AG09319 (cell line): Measurements from ENCODE around the gene TUBB4B.

Experiments
- DNase-seq: peaks from one replicate; pipeline ENCODE4 v3.0.0-alpha.2; 2010; ENCODE audit warnings: low read depth; ENCODE audit errors: extremely low read depth
- CTCF ChIP-seq: IDR thresholded peaks from 2 replicates; pipeline ENCODE4 v1.5.1; 2011; ENCODE audit warnings: low read depth, mild to moderate bottlenecking, inconsistent platforms, low read length, moderate library complexity

Gene TUBB4B

DNA sequence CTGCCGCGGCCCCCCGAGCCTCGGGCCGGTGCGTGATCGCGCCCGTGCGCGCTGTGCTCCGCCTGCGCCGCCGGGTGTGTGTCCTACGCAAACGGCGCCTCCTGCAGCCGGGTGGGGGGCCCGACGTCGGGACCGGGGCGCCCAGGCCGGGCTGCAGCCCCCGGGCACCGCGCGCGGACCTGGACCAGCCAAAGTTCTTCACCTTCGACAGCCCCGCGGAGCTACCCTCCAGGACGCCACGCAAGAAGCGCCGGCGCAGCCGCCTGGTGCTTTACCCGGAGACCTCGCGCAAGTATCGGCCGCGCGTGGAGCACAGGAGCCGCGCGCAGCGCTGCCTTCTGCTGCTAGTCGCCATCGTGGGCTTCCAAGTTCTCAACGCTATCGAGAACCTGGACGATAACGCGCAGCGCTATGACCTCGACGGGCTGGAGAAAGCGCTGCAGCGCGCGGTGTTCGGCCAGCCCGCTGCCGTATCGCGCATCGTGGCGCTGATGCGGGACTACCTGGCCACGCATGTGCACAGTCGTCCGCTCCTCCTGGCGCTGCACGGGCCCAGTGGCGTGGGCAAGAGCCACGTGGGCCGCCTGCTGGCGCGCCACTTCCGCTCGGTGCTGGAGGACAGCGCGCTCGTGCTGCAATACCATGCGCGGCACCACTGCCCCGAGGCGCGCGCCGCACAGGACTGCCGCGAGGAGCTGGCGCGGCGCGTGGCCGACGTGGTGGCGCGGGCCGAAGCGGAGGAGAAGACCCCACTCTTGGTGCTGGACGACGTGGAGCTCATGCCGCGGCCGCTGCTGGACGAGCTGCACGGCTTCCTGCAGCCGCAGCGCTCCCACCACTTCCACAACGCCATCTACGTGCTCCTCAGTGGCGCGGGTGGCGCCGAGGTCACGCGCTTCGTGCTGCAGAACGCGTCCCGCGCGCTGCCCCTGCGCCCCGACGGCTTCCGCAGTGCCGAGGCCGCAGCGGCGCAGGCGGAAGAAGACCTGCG is 37.9 kb downstream of the TUBB4B start:
- DNase-seq: no peak
- no peak for TF ChIP-seq CTCF

GRCh38 chr9:137279741-137280473 is 38.8 kb downstream of the TUBB4B start:
- no peak for TF ChIP-seq CTCF
- DNase-seq: no peak

- no peak for DNase-seq
- no peak for TF ChIP-seq CTCF
Measured at GRCh38 chr9:137280474-137281344, 39.6 kb downstream of the TUBB4B start.

DNA sequence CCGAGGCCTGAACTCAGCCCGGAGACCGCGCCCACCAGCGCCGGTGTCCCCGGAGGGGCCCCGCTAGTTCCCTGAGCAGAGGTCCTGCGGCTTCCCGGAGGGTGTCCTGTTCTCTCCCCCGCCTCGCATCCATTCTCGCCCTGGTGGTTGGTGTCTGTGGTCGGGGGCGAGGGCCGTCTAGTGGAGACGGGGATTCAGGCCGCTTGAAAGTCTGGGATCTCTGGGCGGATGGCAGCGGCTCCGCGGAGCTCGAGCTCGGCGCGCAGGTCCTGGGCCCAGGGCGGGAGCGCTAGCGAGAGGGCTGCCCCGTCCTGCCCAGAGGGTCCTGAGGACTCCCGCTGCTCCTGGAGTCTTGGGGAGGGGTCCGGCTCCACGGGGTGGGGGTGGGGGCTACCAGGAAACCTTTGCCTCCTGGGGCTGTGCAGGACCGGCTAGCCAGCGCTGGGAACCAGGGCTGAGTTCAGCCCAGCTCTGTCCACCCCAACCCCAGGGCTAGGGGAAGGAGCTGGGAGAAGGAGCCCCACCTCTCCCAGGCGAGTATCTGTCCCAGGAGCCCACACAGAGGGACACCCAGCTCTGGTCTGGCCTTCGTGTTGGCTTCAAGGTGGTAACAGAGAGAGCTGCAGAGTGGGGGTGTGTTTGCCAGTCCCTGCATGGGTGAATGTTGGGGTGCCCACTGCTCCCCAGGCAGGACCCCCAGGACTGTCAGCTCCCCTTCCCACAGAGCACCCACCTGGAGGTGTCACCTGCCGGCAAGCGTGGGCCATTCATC is 40.4 kb downstream of the TUBB4B start:
- no peak for TF ChIP-seq CTCF
- DNase-seq: no peak

- TF ChIP-seq CTCF: peak; percentile 32
- no peak for DNase-seq
Measured at GRCh38 chr9:137286975-137287383, 45.9 kb downstream of the TUBB4B start.

DNA sequence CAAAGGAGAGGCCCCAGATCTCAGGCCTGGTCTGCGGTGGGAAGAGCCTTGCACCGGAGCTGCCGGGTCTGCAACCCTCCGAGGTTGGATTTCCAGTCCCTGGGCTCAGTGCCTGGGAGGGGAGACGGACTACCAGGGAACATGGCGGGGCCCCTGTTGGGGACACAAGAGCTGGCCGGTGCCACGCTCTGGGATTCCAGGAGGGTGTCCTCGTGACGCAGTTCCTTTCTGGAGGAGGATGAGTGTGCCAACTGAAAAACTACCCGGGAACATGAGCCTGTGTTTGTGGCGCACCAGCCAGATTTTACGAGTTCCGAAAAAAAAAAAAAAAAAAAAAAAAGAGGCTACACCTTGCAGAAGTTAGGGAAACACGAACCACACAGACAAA is 52.0 kb downstream of the TUBB4B start:
- no peak for DNase-seq

More for the DNA sequence above, 52.0 kb downstream of the TUBB4B start:
- TF ChIP-seq CTCF: no peak
